Activated T-cell treated with anti-CD3 and anti-CD28 coated beads, Interleukin-2, amount 50 U/mL, for 72 hours (primary cell): ENCODE results near the gene CROCC2. TPM values are rescaled to one million over a fixed set of nuclear protein-coding genes. Genes with fewer than 3 reads are reported as not detected.

Experiments used
- ATAC-seq, 2 donors: fragments of 150-1000 bp; cut with Tn5 transposase; replicated peaks in 1 of 2; 2 replicates each; pipeline ENCODE4 v1.10.0; 2021; ENCODE audit warnings: moderate library complexity in 2 of 2, mild to moderate bottlenecking in 1 of 2
- DNase-seq, 2 donors: peaks; one replicate each; pipeline ENCODE4 v3.0.0; 2021 to 2022; ENCODE audit warnings: mixed read lengths in 1 of 2
- H3K27ac Mint-ChIP-seq: one replicate; pipeline ENCODE4 v1.8.0; 2022; ENCODE audit warnings: mild to moderate bottlenecking, moderate library complexity, mixed read lengths
- H3K27me3 Mint-ChIP-seq: one replicate; pipeline ENCODE4 v1.8.0; 2022; ENCODE audit warnings: low read depth, mixed read lengths
- H3K36me3 Mint-ChIP-seq, 2 donors: one replicate each; pipeline ENCODE4 v1.8.0; 2022; ENCODE audit warnings: mixed read lengths in 2 of 2, mild to moderate bottlenecking in 1 of 2; ENCODE audit not compliant: insufficient read depth in 2 of 2
- H3K4me1 Mint-ChIP-seq: one replicate; pipeline ENCODE4 v1.8.0; 2022; ENCODE audit warnings: low read depth, mixed read lengths
- H3K4me3 Mint-ChIP-seq, 2 donors: one replicate each; pipeline ENCODE4 v1.8.0; 2022; ENCODE audit warnings: mild to moderate bottlenecking in 2 of 2, mixed read lengths in 2 of 2, moderate library complexity in 2 of 2
- H3K9me3 Mint-ChIP-seq, 2 donors: one replicate each; pipeline ENCODE4 v1.8.0; 2022; ENCODE audit warnings: mixed read lengths in 2 of 2
- total RNA-seq, 2 donors: library from RNA; stranded (reverse); gene quantifications; one replicate each; pipeline ENCODE4 v1.2.3, GENCODE V29; 2022

Gene CROCC2
- total RNA-seq, 2 donors from 2014 or later, result not detected

DNA sequence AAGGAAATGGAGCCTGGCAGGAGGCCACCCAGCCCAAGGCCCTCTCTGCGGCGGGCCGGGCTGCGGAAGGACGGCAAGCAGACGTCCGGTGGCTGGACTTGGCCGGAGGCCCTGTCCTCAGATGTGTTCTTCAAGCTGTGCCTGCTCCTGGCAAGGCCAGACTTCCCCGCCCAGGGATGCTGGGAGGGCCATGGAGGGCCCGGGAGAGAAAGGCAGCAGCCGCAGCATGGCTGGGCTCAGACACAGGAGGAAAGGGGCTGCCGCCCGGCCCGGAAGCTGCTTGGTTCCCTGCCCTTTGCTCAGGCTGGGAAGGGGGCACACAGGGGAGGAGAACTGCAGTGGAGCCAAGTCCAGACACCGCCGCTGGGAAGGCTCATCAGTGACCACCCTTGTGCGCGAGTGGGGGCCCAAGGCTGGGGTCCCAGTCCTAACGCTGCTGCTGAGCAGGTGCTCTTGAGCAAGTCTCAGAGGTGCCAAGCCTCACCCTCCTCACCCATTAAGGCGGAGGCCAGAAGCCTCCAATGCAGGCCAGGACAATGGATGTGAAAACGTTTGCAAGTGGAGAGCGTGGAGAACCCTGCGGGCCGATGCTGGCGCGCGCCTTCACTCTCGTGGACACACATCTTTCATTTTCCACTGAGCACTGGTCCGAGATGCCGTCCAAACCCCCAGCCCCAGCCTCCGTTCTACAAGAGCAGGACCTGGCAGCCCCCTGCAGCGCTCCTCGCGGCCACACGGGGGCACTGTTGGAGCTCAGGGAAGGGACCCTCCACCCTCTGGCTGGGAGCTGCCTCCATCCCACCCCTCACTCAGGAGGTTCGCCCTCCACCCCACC, 7.9 kb downstream of the CROCC2 start:
- Mint-ChIP-seq H3K9me3 (no peaks in the 10 kb centered on the region), H3K36me3 (no peaks in the 10 kb centered on the region), H3K27ac (no peak overlapping the region), H3K27me3 (peaks cover 25% of the 10 kb centered on the region), H3K4me3 (no peak overlapping the region), H3K4me1 (no peaks in the 10 kb centered on the region)
- ATAC-seq, result peak; percentile 57 to 59
- DNase-seq, result peak; percentile 74 to 79

DNA sequence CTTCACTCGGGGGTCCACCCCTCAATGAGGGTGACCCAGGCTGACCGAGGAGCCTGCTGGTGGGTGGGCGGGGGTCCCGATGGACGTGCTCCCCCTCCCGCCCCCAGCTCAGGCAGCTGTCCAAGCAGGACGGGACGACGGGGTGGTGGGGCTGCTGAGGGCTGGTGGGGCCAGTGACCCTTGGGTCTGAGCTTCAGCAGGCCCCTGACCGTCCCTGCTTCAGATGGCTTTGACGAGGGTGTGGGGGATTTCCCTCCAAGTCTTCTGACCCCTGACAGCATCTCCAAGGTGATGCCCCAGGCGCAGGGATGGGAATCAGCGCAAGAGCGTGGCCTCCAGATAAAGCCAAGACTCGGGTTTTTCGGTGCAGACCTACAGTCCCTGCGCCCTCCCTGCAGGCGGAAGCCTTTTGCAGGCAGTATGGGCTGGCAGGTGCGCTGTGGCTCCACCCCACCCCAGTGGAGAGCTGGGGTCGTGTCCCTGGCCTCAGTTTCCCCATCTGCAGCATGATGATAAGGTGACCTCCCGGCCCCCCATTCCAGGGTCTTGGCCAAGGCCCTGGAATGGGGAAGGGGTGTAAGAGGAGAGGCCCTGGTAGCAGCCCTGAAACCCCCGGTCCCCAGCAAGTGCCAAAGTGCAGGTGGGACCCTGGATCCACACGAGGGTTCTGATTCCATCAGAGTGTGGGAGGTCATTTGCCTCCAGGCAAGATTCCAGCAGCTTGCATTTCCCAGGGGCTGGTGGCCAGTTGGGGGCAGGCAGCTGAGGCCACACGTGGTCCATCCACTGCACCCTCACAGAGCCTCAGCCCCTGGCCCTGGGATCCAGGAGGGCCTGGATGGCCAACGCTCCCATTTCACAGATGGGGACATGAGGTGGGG, 8.7 kb downstream of the CROCC2 start:
- ATAC-seq (peak in 1 of 2 donors; percentile 24), DNase-seq (no peak)
- Mint-ChIP-seq H3K9me3 (no peaks in the 10 kb centered on the region), H3K4me1 (no peaks in the 10 kb centered on the region), H3K27ac (no peak overlapping the region), H3K27me3 (peaks cover 25% of the 10 kb centered on the region), H3K36me3 (no peaks in the 10 kb centered on the region), H3K4me3 (no peak overlapping the region)

DNA sequence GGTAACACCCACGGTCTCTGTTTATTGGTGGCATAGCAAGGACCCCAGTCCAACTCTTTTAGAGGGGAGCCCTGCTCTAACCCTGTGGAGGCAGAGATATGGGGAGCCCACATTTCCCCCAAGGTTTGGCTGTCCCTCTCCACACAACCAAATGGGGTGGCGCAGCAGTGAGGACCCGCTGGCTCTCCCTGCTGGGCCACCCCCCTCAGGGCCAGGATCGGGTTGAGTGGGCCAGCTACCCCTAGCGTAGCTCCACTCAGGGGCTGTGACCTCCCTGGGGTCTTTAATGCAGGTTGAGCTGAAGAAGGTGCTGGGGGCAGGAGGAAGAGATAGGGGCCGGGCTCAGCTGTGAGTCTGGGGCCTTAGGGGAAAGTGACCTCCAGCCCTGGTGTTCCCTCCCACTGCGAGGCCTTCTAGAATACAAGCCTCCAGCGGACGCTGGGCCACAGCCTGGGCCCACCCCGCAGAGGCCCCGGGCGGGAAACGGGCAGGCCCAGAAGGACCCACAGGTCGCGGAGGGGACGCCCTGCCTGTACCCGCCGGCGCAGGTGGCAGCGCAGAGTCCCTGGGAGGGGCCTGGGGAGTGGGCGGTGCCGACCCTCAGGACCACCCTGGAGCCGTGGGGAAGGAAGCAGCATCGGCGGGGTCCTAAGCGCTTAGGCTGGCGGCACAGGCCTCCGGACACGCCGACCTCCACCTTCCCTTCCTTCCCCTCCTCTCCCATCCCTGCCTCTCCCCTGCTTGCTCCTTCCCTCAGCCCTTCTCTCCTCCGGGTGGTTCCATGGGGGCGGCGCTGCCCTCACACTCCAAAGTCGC, 9.6 kb downstream of the CROCC2 start:
- Mint-ChIP-seq H3K36me3 (no peaks in the 10 kb centered on the region), H3K27ac (no peak overlapping the region), H3K4me3 (no peak overlapping the region), H3K9me3 (no peaks in the 10 kb centered on the region), H3K4me1 (no peaks in the 10 kb centered on the region), H3K27me3 (peaks cover 25% of the 10 kb centered on the region)
- DNase-seq, result no peak
- no peak for ATAC-seq

DNA sequence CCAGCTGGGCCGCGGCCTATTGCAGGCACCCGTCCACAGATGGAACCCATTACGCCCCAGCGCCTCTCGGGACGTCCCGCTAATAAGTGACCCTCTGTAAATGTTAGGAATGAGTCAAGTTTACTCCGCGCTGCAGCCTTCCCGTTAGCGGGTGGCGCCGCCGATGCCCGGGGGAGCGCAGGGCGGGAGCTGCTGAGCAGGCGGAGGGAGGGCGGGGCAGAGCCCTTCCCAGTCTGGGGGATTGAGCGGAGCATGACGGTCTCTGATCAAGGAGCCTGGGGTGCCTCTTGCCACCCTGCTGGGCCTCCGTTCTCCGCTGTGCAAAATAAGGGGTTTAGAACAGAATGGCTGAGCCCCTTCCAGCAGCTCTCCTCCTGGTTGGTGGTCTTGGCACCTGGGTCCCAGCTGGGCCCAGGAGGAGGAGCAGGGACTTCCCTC, 10.5 kb downstream of the CROCC2 start:
- no peaks in the 10 kb centered on the region for H3K4me1 Mint-ChIP-seq
- H3K4me3 Mint-ChIP-seq, result no peak overlapping the region
- DNase-seq (no peak), ATAC-seq (no peak)
- H3K36me3 Mint-ChIP-seq, result no peaks in the 10 kb centered on the region
- H3K9me3 Mint-ChIP-seq, result no peaks in the 10 kb centered on the region
- H3K27me3 Mint-ChIP-seq, result peaks cover 25% of the 10 kb centered on the region
- H3K27ac Mint-ChIP-seq, result no peak overlapping the region

DNA sequence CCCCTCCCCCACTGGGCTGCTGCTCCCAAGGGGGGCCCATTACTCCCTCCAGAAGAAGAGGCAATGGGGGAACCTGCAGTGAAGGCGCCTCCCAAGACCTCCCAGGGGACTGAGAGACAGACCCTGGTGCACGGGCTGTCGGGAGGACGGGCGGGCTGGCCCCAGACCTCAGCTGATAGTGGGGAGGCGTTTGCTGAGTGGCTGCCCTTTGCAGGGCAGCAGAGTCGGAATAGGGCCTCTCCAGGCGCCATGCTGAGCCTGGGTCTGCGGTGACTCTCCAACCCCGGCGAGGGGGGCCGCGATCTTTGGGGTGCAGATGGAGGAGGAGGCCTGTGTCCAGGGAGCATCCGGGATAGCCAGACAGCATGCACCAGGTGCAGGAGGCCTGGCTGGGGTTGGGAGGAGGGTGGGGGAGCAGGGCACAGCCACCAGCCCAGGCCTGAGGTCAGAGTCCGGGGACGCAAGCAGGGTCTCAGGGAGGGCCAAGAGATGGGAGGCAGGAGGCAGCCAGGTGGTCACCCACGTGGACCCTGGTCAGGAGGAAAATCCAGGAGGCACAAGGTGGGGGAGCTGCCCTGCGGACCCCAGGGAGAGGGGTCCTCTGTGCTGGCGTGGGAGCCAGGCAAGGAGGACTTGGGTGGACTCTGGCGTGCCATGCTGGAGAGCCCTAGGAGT, 11.0 kb downstream of the CROCC2 start:
- no peaks in the 10 kb centered on the region for H3K9me3 Mint-ChIP-seq
- no peaks in the 10 kb centered on the region for H3K36me3 Mint-ChIP-seq
- no peak for DNase-seq
- no peaks in the 10 kb centered on the region for H3K4me1 Mint-ChIP-seq
- H3K27me3 Mint-ChIP-seq, result peaks cover 19% of the 10 kb centered on the region
- H3K27ac Mint-ChIP-seq, result no peak overlapping the region
- H3K4me3 Mint-ChIP-seq, result no peak overlapping the region
- ATAC-seq, result no peak

DNA sequence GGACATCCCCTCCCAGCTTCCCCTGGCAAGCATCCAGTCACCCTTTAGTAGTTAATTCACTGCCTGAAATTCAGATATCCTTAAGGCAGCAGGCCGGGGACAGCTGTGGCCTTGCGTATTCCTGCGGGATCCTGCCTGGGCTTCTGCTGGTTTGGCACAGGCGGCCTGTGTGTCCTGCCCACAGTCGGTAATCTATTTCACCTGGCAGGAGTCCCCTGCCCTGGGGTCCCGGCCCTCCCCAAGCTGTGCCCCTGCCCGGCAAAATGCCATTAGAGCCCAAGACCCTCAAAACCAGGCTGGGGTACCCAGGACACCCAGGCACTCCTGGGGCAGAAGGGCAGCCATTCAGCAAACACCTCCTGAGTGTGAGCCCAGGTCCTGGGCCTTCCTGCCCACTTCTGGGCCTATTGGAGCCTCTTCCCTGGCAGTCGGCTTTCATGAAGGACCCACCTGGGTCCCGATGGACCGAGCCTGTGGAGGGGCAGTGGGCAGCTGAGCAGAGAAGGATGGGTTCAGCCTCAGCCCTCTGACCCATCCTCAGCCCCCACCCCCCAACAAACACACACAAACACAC, 11.6 kb downstream of the CROCC2 start:
- Mint-ChIP-seq H3K36me3 (no peaks in the 10 kb centered on the region), H3K27me3 (peaks cover 17% of the 10 kb centered on the region), H3K4me1 (no peaks in the 10 kb centered on the region), H3K4me3 (no peak overlapping the region), H3K27ac (no peak overlapping the region), H3K9me3 (no peaks in the 10 kb centered on the region)
- DNase-seq, result no peak
- no peak for ATAC-seq

DNA sequence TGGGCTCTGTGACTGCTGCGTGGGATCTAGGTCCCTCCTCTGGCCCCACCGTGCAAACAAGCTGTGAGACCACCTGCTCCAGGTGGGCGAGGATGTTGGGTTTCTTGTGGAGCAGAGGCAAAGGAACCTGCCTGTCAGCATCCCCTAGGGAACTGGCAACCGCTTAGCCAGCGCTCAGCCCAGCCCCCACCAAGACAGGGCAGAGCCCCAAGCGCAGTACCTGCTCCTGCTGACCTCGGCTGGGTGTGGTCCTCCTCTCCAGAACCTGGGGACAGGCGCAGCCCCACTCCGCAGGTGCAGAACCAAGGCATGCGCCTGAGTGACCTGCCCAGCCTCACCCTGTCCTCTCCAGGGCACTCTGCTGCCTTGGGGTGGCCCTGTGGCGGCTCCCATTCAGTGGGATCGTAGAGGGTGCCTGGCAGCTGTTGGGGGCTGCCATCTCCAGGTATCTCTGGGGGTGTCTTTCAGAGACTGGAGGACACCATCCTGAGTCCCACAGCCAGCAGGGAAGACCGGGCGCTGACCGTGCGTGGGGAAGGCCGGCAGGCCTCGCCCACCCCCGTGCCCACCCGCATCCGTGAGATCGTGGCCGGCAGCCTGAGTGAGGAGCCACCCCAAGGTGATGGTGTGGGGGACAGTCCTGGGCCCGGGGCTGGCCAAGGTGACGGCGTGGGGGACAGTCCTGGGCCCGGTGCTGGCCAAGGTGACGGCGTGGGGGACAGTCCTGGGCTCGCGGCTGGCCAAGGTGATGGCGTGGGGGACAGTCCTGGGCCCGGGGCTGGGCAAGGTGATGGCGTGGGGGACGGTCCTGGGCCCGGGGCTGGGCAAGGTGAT, 12.3 kb downstream of the CROCC2 start:
- Mint-ChIP-seq H3K4me3 (no peak overlapping the region), H3K27me3 (peaks cover 17% of the 10 kb centered on the region), H3K9me3 (no peaks in the 10 kb centered on the region), H3K4me1 (no peaks in the 10 kb centered on the region), H3K27ac (no peak overlapping the region), H3K36me3 (no peaks in the 10 kb centered on the region)
- ATAC-seq, result no peak
- DNase-seq, result no peak

DNA sequence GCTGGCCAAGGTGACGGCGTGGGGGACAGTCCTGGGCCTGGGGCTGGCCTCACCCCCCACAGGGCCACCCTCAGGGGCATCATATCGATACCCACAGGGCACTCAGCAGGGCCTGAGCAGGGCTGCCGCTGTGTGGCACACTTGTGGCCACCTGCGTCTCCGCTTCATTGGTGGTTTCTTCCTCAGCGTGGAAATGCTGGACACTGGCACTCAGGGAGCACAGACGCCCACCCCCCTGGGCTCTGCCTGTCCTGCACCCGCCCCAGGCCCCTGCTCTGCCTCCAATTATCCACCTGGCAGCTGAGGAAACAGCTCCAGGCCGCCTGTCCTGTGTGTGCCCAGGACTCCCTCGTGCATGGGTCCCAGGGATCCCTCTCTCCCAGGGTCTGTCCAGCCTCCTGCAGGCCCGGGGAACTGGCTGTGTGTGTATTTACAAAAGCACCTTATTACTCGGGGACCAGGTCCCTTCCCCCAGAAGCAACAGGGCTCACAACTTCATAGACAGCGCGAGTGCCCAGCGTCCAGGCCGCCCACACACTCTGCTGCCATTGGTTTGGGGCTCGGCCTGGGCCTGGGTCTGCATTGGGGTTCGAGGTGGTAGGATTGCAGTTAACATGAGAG, 13.1 kb downstream of the CROCC2 start:
- Mint-ChIP-seq H3K27me3 (peaks cover 17% of the 10 kb centered on the region), H3K9me3 (no peaks in the 10 kb centered on the region), H3K4me1 (no peaks in the 10 kb centered on the region), H3K4me3 (no peak overlapping the region), H3K36me3 (no peaks in the 10 kb centered on the region), H3K27ac (no peak overlapping the region)
- no peak for DNase-seq
- no peak for ATAC-seq

DNA sequence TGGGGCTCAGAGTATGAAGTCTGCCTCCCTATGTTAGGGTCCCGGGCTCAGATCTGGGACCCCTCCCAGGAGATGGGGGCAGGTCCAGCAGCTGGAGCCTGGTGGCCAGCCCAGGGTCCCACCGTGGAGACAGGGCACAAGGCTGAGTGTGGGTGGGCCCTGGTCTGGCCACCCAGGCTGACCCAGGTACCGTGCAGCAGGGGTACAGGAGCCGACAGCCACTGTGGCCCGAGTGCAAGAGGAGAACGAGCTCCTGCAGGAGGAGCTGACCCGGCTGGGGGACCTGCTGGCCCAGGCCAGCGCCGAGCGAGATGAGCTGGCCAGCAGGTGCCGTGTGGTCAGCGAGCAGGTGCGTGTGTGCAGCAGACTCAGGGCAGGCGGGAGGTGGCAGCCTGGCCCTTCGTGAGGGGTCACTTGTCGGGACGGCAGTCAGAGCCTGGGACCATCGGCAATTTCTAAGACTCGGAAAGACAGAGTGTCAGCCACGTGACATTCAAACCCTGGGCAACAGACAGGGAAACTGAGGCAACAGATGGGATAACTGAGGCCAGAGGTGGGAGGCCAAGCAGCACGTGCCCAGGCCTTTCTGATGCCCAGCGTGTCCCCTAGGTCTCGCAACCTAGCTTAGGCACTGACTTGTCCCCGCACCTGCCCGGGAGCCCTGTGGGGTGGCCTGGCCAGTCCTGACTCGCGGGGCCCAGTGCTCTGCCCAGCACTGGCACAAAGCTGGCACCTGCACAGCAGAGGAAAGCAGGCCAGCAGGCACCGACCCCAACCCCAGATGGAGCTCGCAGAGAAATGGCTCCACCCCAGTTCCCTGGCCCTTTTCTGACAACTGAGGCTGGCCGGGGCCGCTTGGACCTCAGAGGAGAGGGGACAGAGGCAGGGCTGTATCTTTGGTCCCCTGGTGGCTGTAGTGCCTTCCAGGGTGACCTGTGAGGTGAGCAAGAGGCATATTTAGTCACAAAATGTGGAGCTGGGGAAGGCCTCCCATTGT, 13.9 kb downstream of the CROCC2 start:
- Mint-ChIP-seq H3K36me3 (no peaks in the 10 kb centered on the region), H3K4me1 (no peaks in the 10 kb centered on the region), H3K4me3 (no peak overlapping the region), H3K9me3 (no peaks in the 10 kb centered on the region), H3K27me3 (peaks cover 12% of the 10 kb centered on the region), H3K27ac (no peak overlapping the region)
- DNase-seq (no peak), ATAC-seq (no peak)

DNA sequence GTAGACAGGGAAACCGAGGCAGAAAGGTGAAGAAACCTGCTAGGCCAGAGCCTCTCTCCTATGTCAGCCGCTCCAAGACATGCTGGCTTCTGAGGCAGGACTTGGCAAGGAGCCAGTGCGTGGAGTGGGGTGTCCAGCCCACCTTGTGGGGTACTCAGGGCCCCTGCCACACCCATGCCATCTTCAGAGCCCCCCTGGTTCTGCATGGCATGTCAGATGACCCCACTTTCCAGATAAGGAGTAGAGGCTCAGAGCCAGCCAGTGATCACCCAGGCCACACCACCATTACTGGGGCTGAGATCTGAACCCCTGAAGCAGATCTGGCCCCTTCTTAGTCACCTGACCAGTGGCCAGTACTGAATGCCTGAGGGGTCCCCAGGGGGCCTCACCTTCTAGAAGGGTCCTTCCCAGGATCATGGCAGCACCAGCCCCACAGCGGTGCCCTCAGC, 14.7 kb downstream of the CROCC2 start:
- no peaks in the 10 kb centered on the region for H3K36me3 Mint-ChIP-seq
- DNase-seq (no peak), ATAC-seq (no peak)
- H3K9me3 Mint-ChIP-seq, result no peaks in the 10 kb centered on the region
- H3K4me3 Mint-ChIP-seq, result no peak overlapping the region
- peaks cover 6% of the 10 kb centered on the region for H3K27me3 Mint-ChIP-seq
- no peak overlapping the region for H3K27ac Mint-ChIP-seq
- H3K4me1 Mint-ChIP-seq, result no peaks in the 10 kb centered on the region
